Measurements from ENCODE around the gene NPIPA5.
"Not testable (repeated sequence)": the region's sequence is repeated elsewhere in the genome, so short reads cannot be mapped to it uniquely, and the experiment has no call there.

NPIPA5 gene

DNA sequence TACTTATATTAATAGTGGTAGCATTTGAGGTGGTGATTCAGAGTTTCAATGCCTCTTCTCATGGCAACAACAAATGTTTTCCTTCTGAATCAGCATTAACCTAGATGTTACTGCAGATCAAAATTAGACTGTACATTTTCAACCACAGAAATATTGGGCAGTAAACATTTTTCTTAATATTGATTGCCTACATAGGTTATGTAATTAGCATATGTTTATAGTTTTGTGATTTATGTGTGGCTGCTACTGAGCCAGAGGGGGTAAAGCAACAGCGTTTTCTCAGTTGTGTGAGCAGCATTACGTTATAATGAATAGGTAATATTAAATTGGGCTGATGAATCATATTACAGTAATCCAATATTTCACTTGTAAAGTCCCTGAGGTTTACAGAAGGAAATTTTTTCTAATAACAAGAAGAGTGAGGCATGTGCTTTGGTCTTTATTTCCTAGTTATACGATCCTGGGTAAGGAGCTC is 37.5 kb upstream of the NPIPA5 start:
- no peak overlapping the region for H3K4me3 ChIP-seq (ENCODE audit: low read depth, low read length)
- TF ChIP-seq, protein P1, sequence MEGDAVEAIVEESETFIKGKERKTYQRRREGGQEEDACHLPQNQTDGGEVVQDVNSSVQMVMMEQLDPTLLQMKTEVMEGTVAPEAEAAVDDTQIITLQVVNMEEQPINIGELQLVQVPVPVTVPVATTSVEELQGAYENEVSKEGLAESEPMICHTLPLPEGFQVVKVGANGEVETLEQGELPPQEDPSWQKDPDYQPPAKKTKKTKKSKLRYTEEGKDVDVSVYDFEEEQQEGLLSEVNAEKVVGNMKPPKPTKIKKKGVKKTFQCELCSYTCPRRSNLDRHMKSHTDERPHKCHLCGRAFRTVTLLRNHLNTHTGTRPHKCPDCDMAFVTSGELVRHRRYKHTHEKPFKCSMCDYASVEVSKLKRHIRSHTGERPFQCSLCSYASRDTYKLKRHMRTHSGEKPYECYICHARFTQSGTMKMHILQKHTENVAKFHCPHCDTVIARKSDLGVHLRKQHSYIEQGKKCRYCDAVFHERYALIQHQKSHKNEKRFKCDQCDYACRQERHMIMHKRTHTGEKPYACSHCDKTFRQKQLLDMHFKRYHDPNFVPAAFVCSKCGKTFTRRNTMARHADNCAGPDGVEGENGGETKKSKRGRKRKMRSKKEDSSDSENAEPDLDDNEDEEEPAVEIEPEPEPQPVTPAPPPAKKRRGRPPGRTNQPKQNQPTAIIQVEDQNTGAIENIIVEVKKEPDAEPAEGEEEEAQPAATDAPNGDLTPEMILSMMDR (IDR thresholded peaks at IDR 0.05; ENCODE audit: low read depth, low read length), result no peak

DNA sequence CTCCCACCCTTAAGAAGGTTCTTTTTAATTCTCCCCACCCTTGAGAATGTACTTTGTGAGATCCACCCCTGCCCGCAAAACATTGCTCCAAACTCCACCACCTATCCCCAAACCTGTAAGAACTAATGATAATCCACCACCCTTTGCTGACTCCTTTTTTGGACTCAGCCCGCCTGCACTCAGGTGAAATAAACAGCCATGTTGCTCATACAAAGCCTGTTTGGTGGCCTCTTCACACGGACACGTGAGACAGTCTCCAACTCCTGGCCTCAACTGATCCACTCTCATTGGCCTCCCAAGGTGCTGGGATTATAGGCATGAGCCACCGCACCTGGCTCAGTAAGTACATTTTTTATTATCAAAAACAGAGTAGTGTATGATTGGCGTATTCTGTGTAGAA is 31.4 kb upstream of the NPIPA5 start:
- H3K4me3 ChIP-seq (ENCODE audit: low read depth, low read length), result not testable (repeated sequence)

DNA sequence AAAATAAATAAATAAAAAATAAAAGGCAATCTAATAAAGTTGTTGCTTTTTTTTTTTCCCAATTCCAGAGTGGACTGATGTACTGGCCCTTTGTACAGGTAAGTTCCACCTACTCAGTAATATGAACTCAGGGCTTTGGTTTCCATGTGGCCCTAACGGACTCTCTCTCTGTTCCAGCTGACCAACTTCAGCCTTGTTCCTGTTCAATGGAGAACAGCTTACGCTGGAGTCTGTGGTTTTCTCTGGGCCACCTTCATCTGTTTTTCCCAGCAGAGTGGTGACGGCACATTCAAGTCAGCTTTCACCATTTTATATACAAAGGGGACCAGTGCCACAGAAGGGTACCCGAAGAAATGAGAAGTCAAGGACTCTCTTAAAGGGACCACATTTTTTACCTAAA is 29.7 kb upstream of the NPIPA5 start:
- not testable (repeated sequence) for H3K4me3 ChIP-seq (ENCODE audit: low read depth, low read length)

DNA sequence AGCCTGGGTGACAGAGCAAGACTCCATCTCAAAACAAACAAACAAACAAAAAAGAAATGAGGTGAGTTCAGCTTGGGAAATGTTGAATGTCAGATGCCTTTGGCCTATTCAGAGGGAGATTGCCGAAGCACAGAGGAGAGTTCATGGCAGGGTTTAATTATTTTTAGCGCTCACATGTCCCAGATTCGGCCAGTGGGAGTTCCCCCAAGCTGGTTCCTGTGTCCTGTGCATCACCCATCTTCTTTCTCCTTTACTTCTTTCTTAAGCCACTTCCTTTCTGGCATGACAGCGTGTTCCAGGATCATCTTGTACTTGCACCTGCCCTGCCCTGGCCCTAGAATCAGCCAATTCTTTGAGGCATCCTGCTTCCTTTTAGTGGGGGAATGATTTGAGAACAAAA is 26.7 kb upstream of the NPIPA5 start:
- H3K4me3 ChIP-seq (ENCODE audit: low read depth, low read length), result no peak overlapping the region
- TF ChIP-seq, protein P1 (IDR thresholded peaks at IDR 0.05; ENCODE audit: low read depth, low read length), result no peak

DNA sequence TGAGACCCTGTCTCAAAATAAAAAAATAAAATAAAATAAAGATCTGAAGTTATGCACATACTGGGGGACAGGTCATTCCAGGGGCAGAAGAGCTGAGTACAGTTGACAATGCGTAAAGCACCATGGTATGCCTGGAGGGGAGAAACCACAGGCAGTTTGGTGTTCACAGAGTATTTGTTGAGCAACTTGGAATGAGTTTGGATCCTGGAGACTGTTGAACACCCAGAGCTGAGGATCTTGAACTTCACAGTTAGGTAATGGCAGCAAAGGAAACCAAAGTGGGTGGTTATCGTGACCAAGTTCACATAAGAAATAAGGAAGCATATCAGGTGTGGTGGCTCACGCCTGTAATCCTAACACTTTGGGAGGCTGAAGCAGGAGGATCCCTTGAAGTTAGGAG is 26.0 kb upstream of the NPIPA5 start:
- not testable (repeated sequence) for H3K4me3 ChIP-seq (ENCODE audit: low read depth, low read length)

DNA sequence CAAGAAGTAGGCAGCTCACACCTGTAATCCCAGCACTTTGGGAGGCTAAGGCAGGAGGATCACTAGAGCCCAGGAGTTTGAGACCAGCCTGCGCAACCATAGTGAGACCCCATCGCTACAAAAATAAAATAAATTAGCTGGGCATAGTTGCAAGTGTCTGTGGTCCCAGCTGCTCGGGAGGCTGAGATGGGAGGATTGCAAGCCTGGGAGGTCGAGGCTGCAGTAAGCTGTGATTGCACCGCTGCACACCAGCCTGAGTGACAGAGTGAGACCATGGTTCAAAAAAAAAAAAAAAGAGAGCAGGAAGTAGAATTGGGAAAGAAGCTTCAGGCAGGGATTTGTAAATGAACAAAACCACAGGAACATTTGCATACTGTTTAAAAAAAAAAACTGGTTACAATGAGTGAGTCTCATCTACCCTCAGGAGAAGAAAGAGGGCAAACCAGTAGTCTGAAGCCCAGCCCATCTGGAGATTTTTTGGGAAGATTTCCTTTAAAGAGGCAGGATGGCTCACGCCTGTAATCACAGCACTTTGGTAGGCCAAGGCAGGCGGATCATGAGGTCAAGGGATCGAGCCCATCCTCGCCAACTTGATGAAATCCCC is 25.4 kb upstream of the NPIPA5 start:
- no peak overlapping the region for H3K4me3 ChIP-seq (ENCODE audit: low read depth, low read length)
- TF ChIP-seq, protein P1 (IDR thresholded peaks at IDR 0.05; ENCODE audit: low read depth, low read length), result no peak

DNA sequence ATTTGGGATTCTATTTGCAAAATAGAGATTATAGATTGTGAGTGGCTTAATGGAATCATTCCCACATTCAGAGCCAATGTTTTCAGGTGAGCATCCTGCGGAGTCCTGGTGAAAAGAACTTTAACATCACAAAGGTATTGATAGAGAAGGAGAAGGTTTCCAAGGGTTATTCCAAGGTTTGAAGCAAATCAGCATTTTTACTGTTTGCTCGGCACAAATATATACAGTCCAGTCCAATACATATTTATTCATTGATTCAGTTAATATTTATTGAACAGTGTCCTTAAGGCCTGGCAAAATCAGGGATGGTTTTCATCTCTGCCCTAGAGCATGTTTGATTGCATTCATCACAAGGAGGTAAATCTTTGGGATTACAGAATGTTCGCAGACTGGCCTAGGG is 23.9 kb upstream of the NPIPA5 start:
- TF ChIP-seq, protein P1 (IDR thresholded peaks at IDR 0.05; ENCODE audit: low read depth, low read length), result no peak
- H3K4me3 ChIP-seq (ENCODE audit: low read depth, low read length), result no peak overlapping the region

DNA sequence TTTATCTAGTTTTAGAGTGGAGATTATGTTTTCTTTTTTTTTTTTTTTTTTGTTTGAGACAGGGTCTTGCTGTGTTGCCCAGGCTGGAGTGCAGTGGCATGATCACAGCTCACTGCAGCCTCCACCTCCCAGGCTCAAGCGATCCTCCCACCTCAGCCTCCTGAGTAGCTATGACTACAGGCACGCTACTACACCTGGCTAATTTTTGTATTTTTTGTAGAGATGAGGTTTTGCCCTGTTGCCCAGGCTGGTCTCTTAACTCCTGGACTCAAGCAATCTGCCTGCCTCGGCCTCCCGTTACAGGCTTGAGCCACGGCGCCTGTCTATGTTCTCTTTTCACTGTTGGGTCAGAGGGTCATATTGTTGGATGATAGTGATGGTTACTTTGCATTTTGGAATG is 22.2 kb upstream of the NPIPA5 start:
- H3K4me3 ChIP-seq (ENCODE audit: low read depth, low read length), result not testable (repeated sequence)

DNA sequence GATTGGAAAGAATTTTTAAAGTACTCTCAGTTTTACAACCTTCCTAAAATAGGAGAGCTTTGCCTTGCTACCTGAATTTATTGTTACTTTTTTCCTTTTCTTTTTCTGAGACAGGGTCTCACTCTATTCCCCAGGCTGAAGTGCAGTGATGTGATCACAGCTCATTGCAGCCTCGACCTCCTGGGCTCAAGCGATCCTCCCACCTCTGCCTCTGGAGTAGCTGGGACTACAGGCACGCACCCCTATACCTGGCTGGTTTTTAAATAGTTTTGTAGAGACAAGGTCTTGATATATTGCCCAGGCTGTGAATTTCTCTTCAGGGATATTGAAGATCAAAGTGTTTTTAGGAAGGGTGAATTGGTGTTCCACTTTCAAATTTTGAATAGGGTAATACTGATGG is 21.2 kb upstream of the NPIPA5 start:
- TF ChIP-seq, protein P1 (IDR thresholded peaks at IDR 0.05; ENCODE audit: low read depth, low read length), result no peak
- H3K4me3 ChIP-seq (ENCODE audit: low read depth, low read length), result no peak overlapping the region
